ENCODE data around the gene PIK3R3.

DNA sequence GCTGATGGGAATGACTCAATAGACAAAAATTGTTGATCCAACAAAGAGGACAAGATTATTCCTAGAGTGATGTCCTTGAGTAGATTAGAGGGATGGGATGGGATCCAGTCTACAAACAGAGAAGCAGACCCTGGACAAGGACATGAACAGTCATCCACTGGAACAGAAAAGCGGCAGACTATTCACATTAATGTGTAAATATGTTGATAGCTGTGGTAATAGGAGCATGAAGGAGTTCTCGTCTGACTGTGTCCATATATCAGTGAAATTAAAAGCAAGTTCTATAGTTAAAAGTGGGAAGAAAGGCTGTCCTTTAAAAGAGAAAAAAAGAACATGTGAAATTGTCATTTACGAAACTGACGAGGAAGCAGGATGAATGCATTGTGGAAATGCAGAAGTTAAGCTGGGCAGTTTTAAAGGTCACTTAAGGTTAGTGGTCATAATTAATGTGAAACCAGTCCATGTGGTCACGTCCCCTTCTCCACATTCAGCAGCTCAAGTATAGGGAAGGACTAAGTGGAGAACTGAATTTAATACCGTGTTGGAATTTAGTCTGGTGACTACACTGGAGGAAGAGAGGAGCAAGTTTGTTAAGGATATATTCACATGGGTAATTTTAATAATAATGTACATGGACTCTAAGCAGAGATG, 62.1 kb downstream of the PIK3R3 start:
- TF ChIP-seq CTCF (IDR thresholded peaks at IDR 0.05) (no peak), EP300 (IDR thresholded peaks at IDR 0.05) (no peak), POLR2A (IDR thresholded peaks at IDR 0.05) (no peak)

Measured in ovary (tissue), 3 donors.